H1 (cell line): Measurements from ENCODE around the gene RNF166. TPM values are rescaled to one million over a fixed set of nuclear protein-coding genes. Genes with fewer than 3 reads are reported as not detected.

ENCODE experiments used
- CTCF ChIA-PET: fragments of 300-600 bp; sonication (Branson Sonifier 250); formaldehyde crosslinking; loops from one replicate; lab custom pipeline; 2021; ENCODE audit not compliant: partially characterized antibody; lab: Charles Lee
- POLR2A ChIA-PET: fragments of 300-600 bp; sonication (Branson Sonifier 250); formaldehyde crosslinking; loops from one replicate; lab custom pipeline; 2021; ENCODE audit warnings: inconsistent platforms; ENCODE audit not compliant: partially characterized antibody; lab: Charles Lee
- DNase-seq, 2 experiments: peaks; one replicate each; pipeline versions ENCODE4 v3.0.0 to v3.0.0-alpha.2; 2010 to 2022; ENCODE audit warnings: low spot score in 2 of 2, low read depth in 1 of 2, mixed read lengths in 1 of 2
- FAIRE-seq: peaks from 2 replicates; lab custom pipeline; 2011; peaks lifted over from hg19 to GRCh38; lab: Jason Lieb, UNC
- H2AFZ ChIP-seq: 2 replicates; pipeline ENCODE4 v1.8.1; 2012; ENCODE audit warnings: low read length, inconsistent platforms
- H2AK5ac ChIP-seq: 2 replicates; pipeline ENCODE4 v1.6.1; 2013; ENCODE audit warnings: low read depth, low read length
- H2BK120ac ChIP-seq: replicated peaks from 2 replicates; pipeline ENCODE3; 2013; ENCODE audit warnings: low read depth, low read length, inconsistent platforms
- H2BK12ac ChIP-seq: 2 replicates; pipeline ENCODE4 v1.6.1; 2013; ENCODE audit warnings: low read depth, low read length
- H2BK15ac ChIP-seq: 2 replicates; pipeline ENCODE4 v1.6.1; 2013; ENCODE audit warnings: low read length
- H2BK20ac ChIP-seq: 2 replicates; pipeline ENCODE4 v1.6.1; 2013; ENCODE audit warnings: low read length
- H2BK5ac ChIP-seq: 2 replicates; pipeline ENCODE4 v1.6.1; 2013; ENCODE audit warnings: low read depth, low read length
- H3K14ac ChIP-seq: 2 replicates; pipeline ENCODE4 v1.6.1; 2013; ENCODE audit warnings: inconsistent platforms; ENCODE audit not compliant: insufficient read length
- H3K18ac ChIP-seq: 2 replicates; pipeline ENCODE4 v1.6.1; 2013; ENCODE audit warnings: low read length; ENCODE audit errors: extremely low read depth
- H3K23ac ChIP-seq: 2 replicates; pipeline ENCODE4 v1.6.1; 2013; ENCODE audit warnings: inconsistent platforms; ENCODE audit not compliant: insufficient read length
- H3K23me2 ChIP-seq: 2 replicates; pipeline ENCODE4 v1.6.1; 2013; ENCODE audit warnings: low read depth, low read length
- H3K27ac ChIP-seq: 2 replicates; pipeline ENCODE4 v1.6.1; 2011; ENCODE audit warnings: low read depth, low read length, inconsistent platforms
- H3K27me3 ChIP-seq, 4 experiments: replicated peaks in 1 of 4; 1 replicate in 1 of 4; 2 replicates in 3 of 4; pipeline versions ENCODE4 v1.6.1 to v1.8.1; 2011 to 2013; ENCODE audit warnings: low read length in 3 of 4, mild to moderate bottlenecking in 3 of 4, inconsistent platforms in 2 of 4, mixed read lengths in 2 of 4, moderate library complexity in 1 of 4; ENCODE audit not compliant: control insufficient read depth in 3 of 4, insufficient read depth in 3 of 4; ENCODE audit errors: extremely low read depth in 1 of 4
- H3K36me3 ChIP-seq, 4 experiments: 2 replicates each; pipeline versions ENCODE4 v1.6.1 to v1.8.1; 2011 to 2013; ENCODE audit warnings: mild to moderate bottlenecking in 4 of 4, low read length in 3 of 4, moderate library complexity in 2 of 4, control low read depth in 1 of 4, inconsistent platforms in 1 of 4; ENCODE audit not compliant: insufficient read depth in 4 of 4, control insufficient read depth in 2 of 4
- H3K4ac ChIP-seq: replicated peaks from 2 replicates; pipeline ENCODE3; 2013; ENCODE audit warnings: low read length, low read depth, mixed read lengths, inconsistent platforms; ENCODE audit not compliant: insufficient read length
- H3K4me1 ChIP-seq, 4 experiments: replicated peaks in 1 of 4; 1 replicate in 1 of 4; 2 replicates in 3 of 4; pipeline versions ENCODE4 v1.6.1 to v1.8.1; 2011 to 2013; ENCODE audit warnings: low read length in 3 of 4, inconsistent platforms in 2 of 4, mixed read lengths in 1 of 4; ENCODE audit not compliant: insufficient read depth in 4 of 4, control insufficient read depth in 3 of 4
- H3K4me2 ChIP-seq, 2 experiments: 2 replicates each; pipeline versions ENCODE4 v1.6.1 to v1.8.1; 2011 to 2013; ENCODE audit warnings: low read depth in 2 of 2, low read length in 2 of 2, control low read depth in 1 of 2, inconsistent platforms in 1 of 2, mild to moderate bottlenecking in 1 of 2; ENCODE audit not compliant: insufficient read depth in 1 of 2
- H3K4me3 ChIP-seq, 4 experiments: fragments of 200-600, 300-600 bp in 1 of 4; sonication (generic), shearing (Covaris generic), sonication (Bioruptor Twin) in 1 of 4; 2 replicates each; pipeline versions ENCODE4 v1.5.1 to v1.8.1; 2011 to 2016; ENCODE audit warnings: low read length in 4 of 4, low read depth in 3 of 4, control low read depth in 2 of 4, inconsistent platforms in 2 of 4, mild to moderate bottlenecking in 2 of 4, mixed read lengths in 1 of 4, moderate library complexity in 1 of 4; ENCODE audit not compliant: insufficient read depth in 2 of 4; ENCODE audit errors: extremely low read depth in 1 of 4
- H3K56ac ChIP-seq: replicated peaks from 2 replicates; pipeline ENCODE3; 2013; ENCODE audit warnings: low read depth, mild to moderate bottlenecking, mixed read lengths, low read length, inconsistent platforms; ENCODE audit not compliant: insufficient read length
- H3K79me1 ChIP-seq: 2 replicates; pipeline ENCODE4 v1.6.1; 2013; ENCODE audit warnings: low read depth, low read length, control low read depth
- H3K79me2 ChIP-seq, 2 experiments: 2 replicates each; pipeline versions ENCODE4 v1.6.1 to v1.8.1; 2012 to 2013; ENCODE audit warnings: low read length in 2 of 2, mild to moderate bottlenecking in 2 of 2, inconsistent platforms in 1 of 2; ENCODE audit not compliant: insufficient read depth in 2 of 2, control insufficient read depth in 1 of 2
- H3K9ac ChIP-seq, 4 experiments: replicated peaks in 1 of 4; 1 replicate in 1 of 4; 2 replicates in 3 of 4; pipeline versions ENCODE4 v1.6.1 to v1.8.1; 2011 to 2013; ENCODE audit warnings: low read depth in 3 of 4, low read length in 3 of 4, control low read depth in 2 of 4, mild to moderate bottlenecking in 2 of 4, moderate library complexity in 2 of 4, inconsistent platforms in 1 of 4; ENCODE audit errors: extremely low read depth in 1 of 4
- H3K9me3 ChIP-seq, 2 experiments: 2 replicates each; pipeline versions ENCODE4 v1.6.1 to v1.8.1; 2012 to 2013; ENCODE audit warnings: mild to moderate bottlenecking in 2 of 2, moderate library complexity in 2 of 2, control low read depth in 1 of 2, inconsistent platforms in 1 of 2, low read depth in 1 of 2, low read length in 1 of 2, mixed read lengths in 1 of 2; ENCODE audit not compliant: insufficient read depth in 2 of 2
- H4K20me1 ChIP-seq, 2 experiments: replicated peaks in 1 of 2; 2 replicates each; pipeline versions ENCODE3 to v1.8.1; 2011 to 2013; ENCODE audit warnings: inconsistent platforms in 2 of 2, low read length in 2 of 2, mild to moderate bottlenecking in 1 of 2; ENCODE audit not compliant: insufficient read depth in 2 of 2, control insufficient read depth in 1 of 2
- H4K5ac ChIP-seq: 2 replicates; pipeline ENCODE4 v1.6.1; 2013; ENCODE audit warnings: low read length, low read depth, mixed read lengths, inconsistent platforms; ENCODE audit not compliant: insufficient read length
- H4K8ac ChIP-seq: 2 replicates; pipeline ENCODE4 v1.8.0; 2013; ENCODE audit warnings: mild to moderate bottlenecking, moderate library complexity, low read length, inconsistent platforms; ENCODE audit not compliant: insufficient read depth; ENCODE audit errors: extremely low read depth
- H4K91ac ChIP-seq: replicated peaks from 2 replicates; pipeline ENCODE3; 2013; ENCODE audit warnings: low read length, mixed read lengths, inconsistent platforms; ENCODE audit not compliant: insufficient read length
- ATF3 ChIP-seq: IDR thresholded peaks from 2 replicates; pipeline ENCODE4 v1.6.1; 2011; ENCODE audit warnings: low read depth, mild to moderate bottlenecking, low read length; ENCODE audit not compliant: insufficient read depth
- CREB1 ChIP-seq: IDR thresholded peaks from 2 replicates; pipeline ENCODE4 v1.6.1; 2012; ENCODE audit warnings: inconsistent platforms
- SP2 ChIP-seq: IDR thresholded peaks from 2 replicates; pipeline ENCODE4 v1.6.1; 2012; ENCODE audit warnings: mild to moderate bottlenecking, low read length, inconsistent platforms
- SRF ChIP-seq: IDR thresholded peaks from 2 replicates; pipeline ENCODE4 v1.6.1; 2011; ENCODE audit warnings: mild to moderate bottlenecking, low read depth, low read length, moderate library complexity
- WGBS, 2 experiments: shearing (Covaris generic) in 1 of 2; methylation state at CpG; one replicate each; pipeline versions ENCODE4 v1.1.6 to v1.1.7; 2013 to 2015; ENCODE audit warnings: low lambda C conversion rate in 2 of 2, mixed read lengths in 2 of 2, inconsistent platforms in 1 of 2, low coverage in 1 of 2, missing lambda C conversion rate in 1 of 2; ENCODE audit not compliant: insufficient replicate concordance in 2 of 2, insufficient coverage in 1 of 2, insufficient read length in 1 of 2; ENCODE audit errors: extremely low coverage in 1 of 2, missing lambda C conversion rate in 1 of 2; 5-methylcytosine and 5-hydroxymethylcytosine counted together
- polyA plus RNA-seq, 7 experiments: library from polyadenylated mRNA; depleted of rRNA in 3 of 7; stranded (reverse) in 5 of 7; unstranded in 2 of 7; fragments of >200 nt in 5 of 7; fragments of 200-250 nt in 2 of 7; gene quantifications; 1 replicate in 5 of 7; 2 replicates in 1 of 7; 4 replicates in 1 of 7; pipeline versions ENCODE4 v1.2.1 to v1.2.3, GENCODE V29; 2011 to 2013; ENCODE audit warnings: missing spikeins in 2 of 7, mixed read lengths in 2 of 7
- total RNA-seq: library from RNA; stranded (reverse); fragmentation: NEBNext Ultra II Directional; extraction: Animal tissue kit (Norgen Biotek cat#: 25700); gene quantifications from 2 replicates; pipeline ENCODE4 v1.2.1, GENCODE V29; 2021

RNF166 gene
- total and polyA plus RNA-seq, 2 of the 8 experiments (the other 6 are each of a cell fraction or from before 2014, with no cell fraction given) = 29.8 to 31.2 TPM

GRCh38 chr16:88657371-88657770, 48.8 kb downstream of the RNF166 start:
- no peaks in the 10 kb centered on the region for H3K27me3 ChIP-seq
- H4K8ac ChIP-seq = no peak overlapping the region
- no peaks in the 10 kb centered on the region for H3K9me3 ChIP-seq
- H3K56ac ChIP-seq = no peak overlapping the region
- no peak overlapping the region for H4K5ac ChIP-seq
- no peak overlapping the region for H3K4me2 ChIP-seq
- no peak overlapping the region for H2BK15ac ChIP-seq
- WGBS, 2 experiments = 91% methylated on average over 19 of the region's 19 CpGs; no CpG with 5 or more reads in 1 of the 2 experiments
- peaks cover 0 to 3% (median 0%) of the 10 kb centered on the region in 4 experiments; a peak in 2 of 7 replicates for H3K4me1 ChIP-seq
- no peak overlapping the region for H4K91ac ChIP-seq
- H3K18ac ChIP-seq = no peak overlapping the region
- no peak overlapping the region for H3K23ac ChIP-seq
- no peak overlapping the region for H3K4me3 ChIP-seq
- no peak overlapping the region for H2AK5ac ChIP-seq
- peaks cover 2 to 31% of the 10 kb centered on the region in 2 experiments for H4K20me1 ChIP-seq
- H3K9ac ChIP-seq = no peak overlapping the region
- POLR2A ChIA-PET = interaction anchor here (0.8 kb wide), 1 partner anchor 10 kb away, joined by 3 read pairs; no protein-coding TSS in a partner anchor
- peaks cover 0 to 33% of the 10 kb centered on the region in 2 experiments; a peak in 3 of 4 replicates for H3K79me2 ChIP-seq
- no peak overlapping the region for H3K4ac ChIP-seq
- no peak overlapping the region for H2BK20ac ChIP-seq
- peaks cover 2% of the 10 kb centered on the region; the same call in 1 of the 2 replicates for H3K79me1 ChIP-seq
- no peak overlapping the region for H2BK12ac ChIP-seq
- H3K27ac ChIP-seq = no peak overlapping the region
- H3K14ac ChIP-seq = no peak overlapping the region
- H2AFZ ChIP-seq = no peak overlapping the region
- no peak overlapping the region for H2BK120ac ChIP-seq
- CTCF ChIA-PET = interaction anchor here (0.9 to 1.5 kb wide), 4 partner anchors 15 to 48 kb away, joined by 3 to 5 read pairs (median 4); no protein-coding TSS in a partner anchor
- peaks cover 3 to 27% (median 4%) of the 10 kb centered on the region in 4 experiments; a peak in 7 of 8 replicates for H3K36me3 ChIP-seq
- FAIRE-seq (no peak), DNase-seq (no peak)
- no peak overlapping the region for H2BK5ac ChIP-seq
- H3K23me2 ChIP-seq = peaks cover 3% of the 10 kb centered on the region; the same call in 1 of the 2 replicates
- TF ChIP-seq SP2 (no peak), ATF3 (no peak), CREB1 (no peak), SRF (no peak)
